ENCODE measurements around the gene TRDMT1. TPM values are rescaled to one million over a fixed set of nuclear protein-coding genes. Genes with fewer than 3 reads are reported as not detected.

The TRDMT1 gene
- total RNA-seq, 1 donor from 2014 or later, result 35.6 TPM

DNA sequence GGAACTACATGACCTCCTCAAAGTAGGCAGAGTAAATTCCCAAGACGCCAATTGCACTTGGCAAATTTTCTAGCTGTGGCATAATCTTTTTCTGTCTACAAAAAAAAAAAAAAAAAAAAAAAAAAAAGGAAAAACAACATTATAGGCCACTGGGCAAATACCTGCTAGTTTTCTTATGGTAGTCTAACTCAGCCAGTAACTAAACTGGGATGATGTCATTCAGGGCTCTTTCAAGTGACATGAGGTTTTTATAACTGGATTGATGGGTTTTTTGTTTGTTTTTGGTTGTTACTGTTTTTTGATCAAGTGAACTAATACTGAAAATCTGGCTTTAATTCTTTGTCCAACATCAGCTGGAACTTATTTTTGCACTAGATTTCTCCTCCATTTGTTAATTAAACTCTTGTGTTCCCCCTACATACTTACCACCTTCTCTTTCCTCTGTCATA is 19.2 kb upstream of the TRDMT1 start:
- Mint-ChIP-seq H3K27me3 (ENCODE audit: insufficient read depth, low read depth) (no peaks in the 10 kb centered on the region), H3K4me1 (peaks cover 31% of the 10 kb centered on the region), H3K4me3 (no peak overlapping the region), H3K27ac (no peak overlapping the region), H3K9me3 (peaks cover 3% of the 10 kb centered on the region), H3K36me3 (no peaks in the 10 kb centered on the region)
- DNase-seq (ENCODE audit: low spot score), result no peak
- no peak overlapping the region for H3K4me3 ChIP-seq
- no peaks in the 10 kb centered on the region for H3K79me2 ChIP-seq (ENCODE audit: low read depth)
- no peaks in the 10 kb centered on the region for H3K9me3 ChIP-seq (ENCODE audit: low read depth)
- H3K9ac ChIP-seq, result no peak overlapping the region
- no peak overlapping the region for H3K4me2 ChIP-seq
- H4K20me1 ChIP-seq (ENCODE audit: low read depth), result no peaks in the 10 kb centered on the region
- TF ChIP-seq EZH2 (IDR thresholded peaks at IDR 0.05) (no peak), EZH2phosphoT487 (IDR thresholded peaks at IDR 0.05) (no peak)
- TF ChIP-seq, protein P1, sequence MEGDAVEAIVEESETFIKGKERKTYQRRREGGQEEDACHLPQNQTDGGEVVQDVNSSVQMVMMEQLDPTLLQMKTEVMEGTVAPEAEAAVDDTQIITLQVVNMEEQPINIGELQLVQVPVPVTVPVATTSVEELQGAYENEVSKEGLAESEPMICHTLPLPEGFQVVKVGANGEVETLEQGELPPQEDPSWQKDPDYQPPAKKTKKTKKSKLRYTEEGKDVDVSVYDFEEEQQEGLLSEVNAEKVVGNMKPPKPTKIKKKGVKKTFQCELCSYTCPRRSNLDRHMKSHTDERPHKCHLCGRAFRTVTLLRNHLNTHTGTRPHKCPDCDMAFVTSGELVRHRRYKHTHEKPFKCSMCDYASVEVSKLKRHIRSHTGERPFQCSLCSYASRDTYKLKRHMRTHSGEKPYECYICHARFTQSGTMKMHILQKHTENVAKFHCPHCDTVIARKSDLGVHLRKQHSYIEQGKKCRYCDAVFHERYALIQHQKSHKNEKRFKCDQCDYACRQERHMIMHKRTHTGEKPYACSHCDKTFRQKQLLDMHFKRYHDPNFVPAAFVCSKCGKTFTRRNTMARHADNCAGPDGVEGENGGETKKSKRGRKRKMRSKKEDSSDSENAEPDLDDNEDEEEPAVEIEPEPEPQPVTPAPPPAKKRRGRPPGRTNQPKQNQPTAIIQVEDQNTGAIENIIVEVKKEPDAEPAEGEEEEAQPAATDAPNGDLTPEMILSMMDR (IDR thresholded peaks at IDR 0.05), result no peak
- no peaks in the 10 kb centered on the region for H3K27me3 ChIP-seq
- no peak overlapping the region for H2AFZ ChIP-seq (replicated peaks)
- no peaks in the 10 kb centered on the region for H3K36me3 ChIP-seq
- no peaks in the 10 kb centered on the region for H3K4me1 ChIP-seq
- H3K27ac ChIP-seq, result no peak overlapping the region
- H3F3A ChIP-seq (ENCODE audit: low read depth), result no peaks in the 10 kb centered on the region

GRCh38 chr10:17219024-17219423 is 17.6 kb upstream of the TRDMT1 start:
- H3K4me1 Mint-ChIP-seq, result peaks cover 33% of the 10 kb centered on the region

GRCh38 chr10:17217631-17218232 is 16.3 kb upstream of the TRDMT1 start:
- Mint-ChIP-seq H3K27me3 (ENCODE audit: insufficient read depth, low read depth) (no peaks in the 10 kb centered on the region), H3K4me1 (peaks cover 33% of the 10 kb centered on the region), H3K9me3 (no peaks in the 10 kb centered on the region), H3K36me3 (no peaks in the 10 kb centered on the region), H3K4me3 (no peak overlapping the region), H3K27ac (no peak overlapping the region)
- Histone ChIP-seq H4K20me1 (ENCODE audit: low read depth) (no peaks in the 10 kb centered on the region), H3K4me2 (no peak overlapping the region), H3K27me3 (no peaks in the 10 kb centered on the region), H3K4me3 (no peak overlapping the region), H3K4me1 (peaks cover 3% of the 10 kb centered on the region), H3K9me3 (ENCODE audit: low read depth) (no peaks in the 10 kb centered on the region), H3K36me3 (no peaks in the 10 kb centered on the region), H3F3A (ENCODE audit: low read depth) (peaks cover 3% of the 10 kb centered on the region), H3K9ac (no peak overlapping the region), H2AFZ (replicated peaks) (no peak overlapping the region), H3K79me2 (ENCODE audit: low read depth) (no peaks in the 10 kb centered on the region), H3K27ac (no peak overlapping the region)
- TF ChIP-seq EZH2 (IDR thresholded peaks at IDR 0.05), result no peak
- TF ChIP-seq EZH2phosphoT487 (IDR thresholded peaks at IDR 0.05), result no peak
- TF ChIP-seq, protein P1 (IDR thresholded peaks at IDR 0.05), result no peak
- DNase-seq (ENCODE audit: low spot score), result no peak

More at GRCh38 chr10:17219024-17219423, 17.6 kb upstream of the TRDMT1 start:
- no peak overlapping the region for H3K4me2 ChIP-seq
- H3K4me1 ChIP-seq, result no peaks in the 10 kb centered on the region
- H3K36me3 Mint-ChIP-seq, result no peaks in the 10 kb centered on the region
- H3K36me3 ChIP-seq, result no peaks in the 10 kb centered on the region
- no peaks in the 10 kb centered on the region for H3K27me3 Mint-ChIP-seq (ENCODE audit: insufficient read depth, low read depth)
- DNase-seq (ENCODE audit: low spot score), result no peak
- no peaks in the 10 kb centered on the region for H3K79me2 ChIP-seq (ENCODE audit: low read depth)
- no peak overlapping the region for H3K9ac ChIP-seq
- H3K4me3 ChIP-seq, result no peak overlapping the region
- no peak overlapping the region for H2AFZ ChIP-seq (replicated peaks)
- TF ChIP-seq EZH2phosphoT487 (IDR thresholded peaks at IDR 0.05) (no peak), EZH2 (IDR thresholded peaks at IDR 0.05) (no peak)
- H3K9me3 ChIP-seq (ENCODE audit: low read depth), result no peaks in the 10 kb centered on the region
- H3F3A ChIP-seq (ENCODE audit: low read depth), result no peaks in the 10 kb centered on the region
- H3K27me3 ChIP-seq, result no peaks in the 10 kb centered on the region
- no peaks in the 10 kb centered on the region for H4K20me1 ChIP-seq (ENCODE audit: low read depth)
- no peak overlapping the region for H3K27ac ChIP-seq
- no peak overlapping the region for H3K27ac Mint-ChIP-seq
- H3K4me3 Mint-ChIP-seq, result no peak overlapping the region
- H3K9me3 Mint-ChIP-seq, result peaks cover 3% of the 10 kb centered on the region

DNA sequence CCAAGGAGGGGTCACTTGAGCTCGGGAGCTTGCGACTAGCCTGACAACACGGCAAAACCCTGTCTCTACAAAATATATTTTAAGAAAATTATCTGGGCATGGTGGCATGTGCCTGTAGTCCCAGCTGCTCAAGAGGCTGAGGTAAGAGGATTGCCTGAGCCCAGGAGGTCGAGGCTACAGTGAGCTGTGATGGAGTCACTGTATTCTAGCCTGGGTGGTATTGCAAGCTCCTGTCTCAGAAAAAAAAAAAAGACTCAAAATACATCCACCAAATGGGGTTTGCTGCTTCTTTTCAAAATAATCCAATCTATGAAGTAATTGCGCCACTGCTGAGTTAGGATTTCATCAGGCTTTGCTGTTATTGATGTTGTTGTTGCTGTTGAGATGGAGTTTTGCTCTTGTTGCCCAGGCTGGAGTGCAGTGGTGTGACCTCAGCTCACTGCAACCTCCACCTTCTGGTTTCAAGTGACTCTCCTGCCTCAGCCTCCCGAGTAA is 15.5 kb upstream of the TRDMT1 start:
- Histone ChIP-seq H4K20me1 (ENCODE audit: low read depth) (no peaks in the 10 kb centered on the region), H3K4me3 (no peak overlapping the region), H3F3A (ENCODE audit: low read depth) (peaks cover 4% of the 10 kb centered on the region), H3K36me3 (no peaks in the 10 kb centered on the region), H3K4me1 (peaks cover 7% of the 10 kb centered on the region), H3K4me2 (no peak overlapping the region), H3K79me2 (ENCODE audit: low read depth) (no peaks in the 10 kb centered on the region), H3K27me3 (no peaks in the 10 kb centered on the region), H3K9me3 (ENCODE audit: low read depth) (no peaks in the 10 kb centered on the region), H2AFZ (replicated peaks) (no peak overlapping the region), H3K27ac (no peak overlapping the region), H3K9ac (no peak overlapping the region)
- Mint-ChIP-seq H3K36me3 (no peaks in the 10 kb centered on the region), H3K4me3 (no peak overlapping the region), H3K27ac (no peak overlapping the region), H3K4me1 (peaks cover 33% of the 10 kb centered on the region), H3K27me3 (ENCODE audit: insufficient read depth, low read depth) (no peaks in the 10 kb centered on the region), H3K9me3 (no peaks in the 10 kb centered on the region)
- TF ChIP-seq EZH2phosphoT487 (IDR thresholded peaks at IDR 0.05), result no peak
- no peak for TF ChIP-seq EZH2 (IDR thresholded peaks at IDR 0.05)
- TF ChIP-seq, protein P1 (IDR thresholded peaks at IDR 0.05), result no peak
- DNase-seq (ENCODE audit: low spot score), result no peak

All from neural progenitor cell (in vitro differentiated cells).